Umbilical cord (tissue), 2 donors: ENCODE measurements around the gene GTF3C5. TPM values are rescaled to one million over a fixed set of nuclear protein-coding genes. Genes with fewer than 3 reads are reported as not detected.
"Not testable (repeated sequence)": the region's sequence is repeated elsewhere in the genome, so short reads cannot be mapped to it uniquely, and the experiment has no call there.

Source experiments
- DNase-seq: peaks from one replicate; pipeline ENCODE4 v3.0.0-alpha.2; 2015; ENCODE audit warnings: low spot score
- total RNA-seq: library from RNA; depleted of rRNA; stranded (reverse); fragments of >200 nt; gene quantifications from one replicate; pipeline ENCODE4 v1.2.3, GENCODE V29; 2014; ENCODE audit warnings: low replicate concordance; ENCODE audit not compliant: insufficient read depth

The GTF3C5 gene
- total RNA-seq, 1 donor from 2014 or later: 15.4 TPM

DNA sequence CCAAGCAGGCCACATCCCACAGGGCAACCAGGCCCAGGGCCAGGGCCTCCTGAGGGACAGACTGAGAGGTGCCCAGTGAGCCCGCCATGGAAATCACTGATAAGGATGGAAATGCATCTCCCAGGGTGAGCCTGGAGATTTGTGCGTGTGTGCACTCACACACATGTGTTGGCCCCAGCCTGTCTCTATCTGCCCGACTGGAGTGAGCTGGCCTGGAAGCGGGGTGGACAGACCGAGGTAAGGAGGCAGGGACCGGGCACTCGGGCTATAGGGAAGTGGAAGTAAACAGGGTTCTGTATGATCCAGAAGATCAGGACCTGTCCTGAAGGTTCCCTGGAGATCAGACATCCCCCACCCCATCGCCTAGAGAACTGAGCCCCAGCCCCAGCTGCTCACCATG is 34.9 kb upstream of the GTF3C5 start:
- no peak for DNase-seq

DNA sequence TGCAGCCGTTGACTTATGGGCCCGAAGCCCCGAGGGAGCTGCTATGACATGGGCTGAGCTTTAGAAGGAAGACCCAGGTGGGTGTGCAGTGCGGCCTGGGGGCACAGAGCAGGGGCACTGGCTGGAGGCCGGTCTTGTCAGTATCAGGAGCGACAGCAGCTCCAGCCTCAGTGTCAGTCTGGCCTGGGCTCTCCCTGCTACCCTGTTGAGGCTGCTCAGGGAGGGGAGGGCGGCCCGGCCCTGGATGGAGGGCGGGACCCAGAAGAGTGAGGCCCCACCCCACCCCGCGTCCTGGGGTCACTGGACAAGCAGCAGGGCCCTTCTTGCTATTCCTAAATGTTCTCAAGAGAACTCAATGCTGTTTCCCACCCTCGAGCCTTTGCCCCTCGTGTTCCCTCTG is 34.3 kb upstream of the GTF3C5 start:
- no peak for DNase-seq

DNA sequence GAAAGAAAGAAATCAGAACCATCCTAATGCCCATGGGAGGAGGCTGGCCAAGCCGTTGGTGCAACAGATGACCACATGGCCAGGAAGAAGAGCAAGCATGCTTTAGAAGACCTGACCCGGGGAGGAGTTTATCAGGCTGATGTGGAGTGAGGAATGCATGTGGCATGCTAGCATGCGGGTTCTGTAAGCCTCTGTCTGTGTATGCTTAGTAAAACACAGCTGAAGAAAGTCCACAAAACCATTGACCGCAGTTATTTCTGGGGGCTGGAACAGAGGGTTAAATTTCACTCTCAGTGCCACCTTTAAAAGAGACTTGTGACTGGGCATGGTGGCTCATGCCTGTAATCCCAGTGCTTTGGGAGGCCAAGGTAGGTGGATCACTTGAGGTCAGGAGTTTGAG is 33.2 kb upstream of the GTF3C5 start:
- peak; percentile 68 for DNase-seq

DNA sequence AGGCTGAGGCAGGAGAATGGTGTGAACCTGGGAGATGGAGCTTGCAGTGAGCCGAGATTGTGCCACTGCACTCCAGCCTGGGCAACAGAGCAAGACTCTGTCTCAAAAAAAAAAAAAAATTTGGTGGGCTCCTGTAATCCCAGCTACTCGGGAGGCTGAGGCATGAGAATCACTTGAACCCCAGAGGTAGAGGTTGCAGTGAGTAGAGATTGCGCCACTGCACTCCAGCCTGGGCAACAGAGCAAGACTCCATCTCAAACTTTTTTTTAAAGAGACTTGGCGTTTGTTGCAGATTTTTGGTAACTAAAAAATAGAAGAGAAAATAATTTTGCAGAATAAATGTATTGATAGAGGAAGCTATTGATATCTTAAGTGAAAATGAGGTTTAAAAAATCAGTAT is 32.6 kb upstream of the GTF3C5 start:
- not testable (repeated sequence) for DNase-seq

DNA sequence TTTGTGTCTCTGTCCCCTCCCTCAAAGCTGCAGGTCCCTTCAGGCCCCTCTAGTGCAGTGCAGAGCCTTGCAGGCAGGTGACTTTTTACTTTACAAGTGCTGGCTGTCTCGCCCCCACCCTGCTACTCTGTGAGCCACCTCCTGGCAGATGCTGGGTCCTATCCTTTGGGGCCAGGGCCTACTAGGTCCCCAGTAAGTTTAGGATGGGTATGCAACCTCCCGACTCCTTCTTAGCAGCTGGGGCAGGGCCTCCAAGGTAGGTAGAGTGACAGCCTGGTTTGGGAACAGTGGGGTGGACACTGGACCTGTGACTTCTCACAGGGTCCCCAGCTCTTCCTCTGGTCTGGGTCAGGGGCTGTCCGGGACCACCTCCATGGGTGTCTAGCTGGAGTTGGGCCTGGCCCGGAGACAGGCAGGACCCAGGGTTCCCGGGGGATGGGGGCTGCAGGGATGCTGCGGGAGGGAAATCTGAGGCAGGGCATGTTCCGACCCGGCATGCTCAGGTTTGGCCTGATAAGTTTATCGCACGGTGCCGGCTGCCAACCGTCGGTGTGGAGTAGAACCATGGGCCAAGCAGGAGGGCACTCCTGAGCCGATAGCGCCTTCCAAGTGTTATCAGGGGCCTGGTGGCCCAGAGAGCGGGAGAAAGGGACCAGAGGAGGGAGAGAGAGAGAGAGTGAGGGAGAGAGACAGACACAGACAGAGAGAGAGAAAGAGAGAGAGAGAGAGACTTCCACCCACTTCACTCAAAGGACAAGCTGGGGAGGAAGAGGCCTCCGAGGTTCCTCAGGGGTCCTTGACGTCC is 31.8 kb upstream of the GTF3C5 start:
- DNase-seq: no peak

DNA sequence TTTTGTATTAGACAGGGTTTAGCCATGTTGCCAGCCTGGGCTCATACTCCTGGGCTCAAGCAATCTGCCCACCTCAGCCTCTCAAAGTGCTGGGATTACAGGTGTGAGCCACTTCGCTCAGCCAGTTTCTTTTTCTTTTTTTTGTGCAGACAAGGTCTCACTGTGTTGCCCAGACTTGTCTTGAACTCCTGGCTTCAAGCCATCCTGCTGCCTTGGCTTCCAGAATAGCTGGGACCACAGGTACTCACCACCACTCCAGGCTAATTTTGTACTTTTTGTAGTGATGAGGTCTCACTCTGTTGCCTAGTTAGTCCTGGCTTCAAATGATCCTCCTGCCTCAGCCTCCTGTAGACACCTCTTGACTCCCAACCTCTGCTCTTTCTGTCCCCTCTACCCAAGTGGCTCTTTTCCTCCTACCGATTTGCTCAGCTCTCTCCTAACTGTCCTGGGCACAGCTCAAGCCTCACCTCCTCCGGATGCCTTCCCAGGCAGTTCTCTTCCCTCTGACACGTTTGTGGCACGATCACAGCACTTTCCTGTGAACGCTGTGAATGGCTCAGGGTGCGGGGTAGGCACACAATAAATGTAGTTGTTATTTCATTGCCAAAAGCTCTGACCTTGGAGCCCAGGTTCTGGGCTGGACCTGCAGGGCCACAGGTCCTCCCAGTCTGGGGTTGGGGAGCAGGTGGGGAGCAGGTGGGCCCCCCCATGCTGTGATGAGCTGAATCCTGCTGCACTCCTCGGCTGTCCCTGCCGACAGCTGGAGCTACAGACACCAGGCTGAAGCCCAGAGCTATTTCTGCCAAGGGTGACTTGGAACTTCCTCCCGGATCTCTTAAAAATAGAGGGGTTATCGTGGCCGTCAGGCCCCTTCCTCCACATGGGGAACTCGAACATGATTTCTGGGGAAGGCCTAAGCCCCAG is 28.4 kb upstream of the GTF3C5 start:
- no peak for DNase-seq

DNA sequence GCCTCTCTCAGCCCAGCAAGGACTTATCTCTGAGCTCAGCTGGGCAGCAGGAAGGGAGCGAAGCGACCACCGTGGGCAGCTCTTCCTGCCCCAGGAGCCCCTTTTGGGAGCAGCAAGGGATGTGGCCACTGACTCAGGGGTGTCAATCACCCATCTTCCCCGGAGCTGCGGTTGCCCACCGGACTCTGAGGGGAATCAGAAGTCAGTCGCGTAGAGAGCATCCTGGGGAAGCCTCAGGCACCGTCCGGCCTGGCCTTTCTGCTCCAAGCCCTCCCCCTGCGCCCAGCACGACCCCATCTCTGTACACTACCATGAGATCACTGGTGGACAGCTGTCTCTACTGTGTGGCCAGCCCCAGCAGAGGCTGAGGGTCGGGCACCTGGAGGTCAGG is 27.7 kb upstream of the GTF3C5 start:
- no peak for DNase-seq

DNA sequence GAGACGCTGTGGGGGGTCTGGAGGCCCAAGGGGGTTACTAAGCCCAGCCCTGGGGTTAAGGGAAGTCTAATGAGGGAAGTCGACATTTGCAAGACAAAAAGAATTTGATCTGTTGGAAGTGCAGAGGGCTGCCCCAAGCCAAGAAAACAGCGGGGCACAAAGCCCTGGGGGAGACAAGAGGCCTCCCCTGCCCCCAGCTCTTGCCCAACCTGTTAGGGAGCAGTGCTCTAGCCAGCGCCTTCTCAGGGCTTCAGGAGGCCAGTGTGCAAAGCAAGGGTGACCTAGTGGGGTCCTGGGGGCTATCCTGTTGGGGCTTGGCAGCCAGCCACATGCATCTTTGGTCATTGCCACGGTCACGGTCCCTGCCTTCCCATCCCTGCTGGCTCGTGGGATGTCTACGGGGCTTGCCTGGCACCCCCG is 27.1 kb upstream of the GTF3C5 start:
- DNase-seq: no peak

DNA sequence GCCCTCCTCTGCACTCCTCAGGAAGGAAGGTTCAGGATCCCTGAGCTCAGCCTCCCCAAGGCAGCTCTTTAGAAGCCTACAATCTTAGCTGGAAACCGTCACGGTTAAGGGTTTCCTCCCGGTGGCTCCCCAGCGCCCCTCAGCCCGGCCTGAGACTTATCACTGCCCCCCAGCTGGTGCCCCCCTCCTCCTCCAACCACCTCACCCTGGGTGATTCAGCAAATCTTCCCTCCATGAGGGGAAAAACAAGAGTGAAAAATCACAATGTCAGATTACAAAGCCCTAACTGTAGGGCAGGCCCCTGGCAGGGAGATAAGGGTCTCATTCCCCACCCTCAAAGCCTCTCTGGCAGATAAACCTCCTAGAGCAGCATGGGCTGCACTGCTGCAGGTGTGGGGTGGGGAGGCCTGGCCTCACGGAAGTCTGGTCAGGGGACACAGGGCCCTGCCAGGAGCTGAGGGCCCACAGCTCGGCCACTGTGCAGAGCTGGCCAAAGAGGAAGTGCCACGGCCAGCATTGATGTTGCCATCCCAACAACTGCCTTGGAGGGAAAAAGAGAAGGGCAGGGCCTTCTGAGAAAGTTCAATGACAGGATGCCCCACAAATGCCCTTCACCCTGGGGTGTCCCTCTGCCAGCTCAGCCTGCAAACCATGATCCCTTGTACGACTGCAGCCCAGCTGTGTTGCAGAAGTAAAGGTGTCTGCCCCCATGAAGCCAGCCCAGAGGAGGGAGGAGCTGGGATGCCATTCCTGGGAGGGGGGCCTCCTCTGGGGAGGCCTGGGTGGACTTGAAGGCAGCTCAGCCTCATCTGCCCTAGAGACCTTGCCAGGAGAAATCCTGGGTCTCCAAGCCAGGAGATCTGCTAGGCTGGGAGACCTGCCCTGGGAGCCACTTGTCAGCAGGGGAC is 26.5 kb upstream of the GTF3C5 start:
- DNase-seq: peak; percentile 14

DNA sequence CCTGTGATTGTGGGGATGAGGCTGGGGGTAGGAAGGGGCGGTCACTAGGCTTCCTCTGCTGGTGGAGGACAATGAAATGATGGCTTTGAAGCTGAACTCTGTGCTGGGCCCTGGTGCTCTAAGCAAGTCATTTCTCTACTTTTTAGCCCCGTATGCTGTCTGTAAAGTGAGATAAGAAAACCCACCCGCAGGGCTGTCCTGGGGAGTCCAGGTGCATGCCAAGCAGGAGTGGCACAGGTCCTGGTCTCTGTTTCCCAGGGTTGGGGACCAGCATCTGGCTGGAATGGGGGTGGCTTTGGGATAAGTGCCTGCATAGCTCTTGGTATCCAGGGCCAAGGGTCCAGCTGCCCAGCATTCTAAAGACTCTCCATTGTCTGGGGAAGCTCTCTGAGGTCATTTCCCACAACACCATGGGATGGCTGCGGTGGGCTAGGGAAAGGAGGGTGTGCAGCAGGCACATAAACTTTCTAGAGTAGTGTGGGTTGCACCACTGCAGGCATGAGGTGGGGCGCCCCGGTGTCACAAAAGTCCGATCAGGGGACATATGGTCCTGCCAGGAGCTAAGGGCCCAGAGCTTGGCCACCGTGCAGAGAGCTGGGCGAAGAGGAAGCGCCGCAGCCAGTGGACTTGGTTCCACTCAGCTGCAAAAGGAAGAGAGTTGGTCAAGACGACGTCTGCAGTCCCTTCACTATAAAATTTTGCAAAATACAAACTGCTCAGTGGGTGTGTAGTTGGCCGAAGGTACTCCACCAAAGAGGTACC is 25.6 kb upstream of the GTF3C5 start:
- no peak for DNase-seq

DNA sequence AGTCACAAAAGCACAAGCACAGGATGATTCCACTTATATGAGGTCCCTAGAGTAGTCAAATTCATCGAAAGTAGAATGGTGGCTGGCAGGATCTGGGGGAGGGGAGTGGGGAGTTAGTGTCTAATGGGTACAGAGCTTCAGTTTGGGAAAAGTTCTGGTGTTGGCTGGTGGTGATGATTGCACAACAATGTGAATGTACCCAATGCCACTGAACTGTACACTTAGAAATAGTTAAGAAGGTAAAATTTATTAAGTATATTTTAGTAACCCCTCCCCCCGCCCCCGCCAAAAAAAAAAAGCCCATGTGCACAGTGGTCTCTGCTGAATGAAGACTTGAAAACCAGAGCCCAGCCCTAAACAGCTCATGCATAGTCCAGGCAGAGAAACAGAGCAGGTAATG is 24.8 kb upstream of the GTF3C5 start:
- DNase-seq: no peak

DNA sequence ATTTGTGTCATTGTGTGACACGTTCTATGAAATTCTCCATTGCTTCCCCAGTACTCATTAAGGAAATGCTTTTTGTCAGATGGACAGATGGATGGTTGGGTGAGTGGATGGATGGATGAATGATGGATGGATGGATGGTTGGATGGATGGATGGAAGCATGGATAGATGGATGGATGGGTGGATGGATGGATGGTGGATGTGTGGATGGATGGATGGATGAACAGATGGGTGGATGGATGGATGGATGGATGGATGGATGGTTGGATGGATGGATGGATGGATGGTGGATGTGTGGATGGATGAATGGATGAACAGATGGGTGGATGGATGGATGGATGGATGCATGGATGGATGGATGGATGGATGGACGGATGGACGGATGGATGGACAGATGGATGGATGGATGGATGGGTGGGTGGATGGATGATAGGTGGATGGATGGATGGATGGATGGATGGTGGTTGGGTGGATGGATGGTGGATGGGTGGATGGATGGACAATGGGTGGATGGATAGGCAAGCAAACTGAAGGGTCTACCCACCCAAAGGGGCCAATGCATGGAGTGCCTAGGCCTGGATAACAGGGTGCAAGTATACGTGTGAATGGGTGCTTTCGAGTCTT is 24.0 kb upstream of the GTF3C5 start:
- no peak for DNase-seq

DNA sequence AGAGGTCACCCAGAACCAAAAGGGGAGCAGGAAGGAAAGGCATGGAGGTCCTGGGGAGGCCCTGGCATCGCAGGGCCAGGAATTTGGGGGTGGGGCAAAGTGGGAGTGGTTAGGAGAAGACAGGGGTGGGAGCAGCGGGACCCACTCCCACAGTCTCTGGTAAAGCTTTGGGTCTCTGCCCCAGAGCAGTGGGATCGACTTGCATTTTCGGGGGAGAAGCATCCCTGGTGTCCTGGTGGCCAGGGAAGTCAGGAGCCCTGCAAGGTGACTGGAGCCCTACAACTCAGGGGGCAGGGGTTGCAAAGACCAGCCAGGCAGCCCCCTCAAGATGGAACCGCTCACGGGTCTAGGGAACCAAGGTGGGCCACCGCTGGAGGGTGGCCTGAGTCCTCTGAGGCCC is 22.4 kb upstream of the GTF3C5 start:
- no peak for DNase-seq

DNA sequence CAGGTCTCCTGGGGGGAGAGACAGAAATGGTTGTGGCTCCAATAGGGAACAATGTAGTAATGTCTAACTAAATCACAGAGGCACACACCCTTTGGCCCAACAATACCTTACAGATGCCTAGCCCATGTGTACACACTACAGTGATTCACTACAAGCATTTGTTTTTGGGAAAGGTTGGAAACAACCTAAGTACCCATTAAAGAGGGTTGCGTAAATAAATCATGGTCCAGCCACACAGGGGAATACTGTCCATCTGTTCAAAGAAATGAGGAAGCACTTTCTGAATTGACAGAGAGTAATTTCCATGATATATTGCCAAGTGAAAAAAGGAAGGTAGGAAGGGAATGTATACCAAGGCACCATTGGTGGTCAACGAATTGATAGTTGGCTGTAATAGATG is 22.0 kb upstream of the GTF3C5 start:
- no peak for DNase-seq

DNA sequence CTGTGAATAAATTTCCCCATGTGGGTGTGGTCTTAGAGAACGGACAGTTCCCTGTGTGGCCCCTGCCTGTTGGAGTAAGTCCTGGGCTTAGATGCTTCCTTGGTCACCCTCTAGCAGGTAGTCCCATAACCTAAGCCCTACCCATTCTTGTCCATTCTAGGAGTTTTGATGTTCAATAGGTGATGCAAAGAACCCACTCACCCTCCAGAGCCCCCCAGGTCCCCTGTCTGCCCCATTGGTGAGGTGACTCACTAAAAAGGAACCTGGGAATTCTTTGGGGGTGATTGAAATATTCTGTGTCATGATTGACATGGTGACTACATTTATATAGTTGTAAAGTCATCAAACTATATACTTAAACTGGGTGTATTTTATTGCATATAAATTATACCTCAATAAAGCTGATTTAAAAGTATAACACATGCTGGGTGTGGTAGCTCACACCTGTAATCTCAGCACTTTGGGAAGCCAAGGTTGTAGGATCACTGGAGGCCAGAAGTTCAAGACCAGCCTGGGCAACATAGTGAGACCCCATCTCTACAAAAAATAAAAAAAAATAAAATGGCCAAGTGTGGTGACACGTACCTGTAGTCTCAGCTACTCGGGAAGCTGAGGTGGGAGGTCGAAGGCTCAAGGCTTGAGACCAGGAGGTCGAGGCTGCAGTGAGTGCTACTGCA is 20.8 kb upstream of the GTF3C5 start:
- DNase-seq: no peak

DNA sequence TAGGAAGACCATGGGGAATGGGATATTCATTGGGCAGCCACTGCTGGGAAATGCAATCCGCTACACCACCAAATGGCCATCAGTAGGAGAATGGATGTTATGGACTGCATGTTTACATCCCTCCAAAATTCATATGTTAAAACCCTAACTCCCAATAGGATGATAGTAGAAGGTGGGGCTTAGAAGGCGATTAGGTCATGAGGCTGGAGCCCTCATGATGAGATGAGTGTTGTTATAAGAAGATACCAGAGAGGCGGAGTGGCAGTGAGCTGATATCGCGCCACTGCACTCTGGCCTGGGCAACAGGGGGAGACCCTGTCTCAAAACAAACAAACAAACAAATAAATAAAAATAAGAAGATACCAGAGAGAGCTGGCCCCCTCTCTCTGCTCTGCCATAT is 16.1 kb upstream of the GTF3C5 start:
- DNase-seq: no peak

DNA sequence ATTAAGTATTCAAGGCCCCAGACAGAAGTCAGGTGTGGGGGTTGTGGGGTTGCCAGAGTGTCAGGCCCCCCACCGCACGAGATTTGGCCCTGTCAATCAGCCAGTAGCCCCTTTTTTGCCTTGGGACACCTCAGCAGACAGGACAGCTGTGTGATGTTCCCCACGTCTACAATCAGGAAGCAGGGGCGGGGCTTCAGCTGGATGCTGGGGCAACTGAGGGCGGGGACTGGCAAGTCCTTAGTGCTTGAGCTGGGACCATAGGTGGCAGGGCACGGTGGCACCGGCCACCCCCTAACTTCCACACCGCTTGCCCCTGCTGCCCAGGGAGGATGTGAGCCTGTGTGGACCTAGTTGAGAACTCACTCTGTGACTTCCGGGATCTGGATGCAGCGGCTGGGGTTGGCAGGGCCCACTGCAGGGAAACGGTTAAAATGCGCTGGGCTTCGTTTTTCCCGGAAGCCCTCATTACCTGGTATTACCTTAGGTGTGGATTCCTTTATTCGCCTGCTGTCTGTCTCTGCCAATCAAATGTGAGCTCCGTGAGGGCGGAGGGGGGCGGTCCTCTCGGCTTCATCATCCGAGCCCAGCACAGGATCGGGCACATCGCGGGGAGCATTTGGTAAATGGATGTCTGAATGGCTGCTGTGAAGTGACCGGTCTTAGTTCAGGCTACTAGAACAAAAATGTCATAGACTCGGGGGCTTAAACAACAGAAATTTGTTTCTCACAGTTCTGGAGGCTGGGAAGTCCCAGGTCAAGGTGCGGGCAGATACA is 7.5 kb upstream of the GTF3C5 start:
- DNase-seq: no peak

DNA sequence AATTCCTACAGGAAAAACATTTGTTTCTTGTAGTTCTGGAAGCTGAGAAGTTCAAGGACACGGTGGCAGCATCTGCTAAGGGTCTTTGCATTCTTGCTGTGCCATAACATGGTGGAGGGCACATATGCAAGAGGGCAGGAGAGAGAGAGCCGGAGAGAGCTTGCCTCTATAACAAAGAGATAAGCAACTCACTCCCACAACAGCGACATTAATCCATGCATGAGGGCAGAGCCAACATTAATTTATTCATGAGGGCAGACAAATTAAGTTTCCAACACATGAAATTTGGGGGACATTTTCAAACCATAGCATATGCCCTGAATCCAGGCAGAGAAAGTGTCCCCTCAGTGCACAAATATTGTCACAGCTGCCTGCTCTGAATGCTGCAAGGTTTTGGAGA is 4.4 kb upstream of the GTF3C5 start:
- DNase-seq: no peak

DNA sequence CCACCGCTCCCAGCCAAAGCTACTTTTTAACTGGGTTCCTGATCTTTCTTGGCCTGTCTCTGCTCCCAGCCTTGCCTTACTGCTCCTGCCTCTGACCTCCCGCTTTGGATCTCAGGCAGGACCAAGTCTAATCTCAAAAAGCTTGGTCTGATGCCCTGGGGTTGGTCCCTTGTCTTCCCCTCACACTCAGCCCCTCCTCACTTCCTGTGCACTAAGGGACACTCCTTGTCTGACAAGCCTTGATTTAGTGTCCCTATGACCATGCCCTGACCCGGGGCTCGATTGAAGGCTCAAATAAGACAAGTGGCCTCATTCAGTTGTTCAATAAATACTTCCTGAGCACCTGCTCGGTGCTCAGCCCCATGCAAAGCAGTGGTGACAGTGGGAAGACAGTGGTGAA is 3.7 kb upstream of the GTF3C5 start:
- no peak for DNase-seq
